SK-N-SH (cell line): ENCODE data around the gene ASCC3. TPM values are rescaled to one million over a fixed set of nuclear protein-coding genes. Genes with fewer than 3 reads are reported as not detected.

Source experiments
- CTCF ChIA-PET: fragments of 300-600, 350-600 bp; formaldehyde crosslinking; extraction: SDS; loops from one replicate; lab custom pipeline; 2021; lab: Yijun Ruan, JAX
- POLR2A ChIA-PET: fragments of 350-600 bp; sonication (Branson Sonifier 250); formaldehyde crosslinking; extraction: SDS; loops from one replicate; lab custom pipeline; 2020; ENCODE audit warnings: antibody characterized with exemption, inconsistent platforms; lab: Yijun Ruan, JAX
- DNase-seq: peaks from one replicate; pipeline ENCODE4 v3.0.0; 2012
- H2AFZ ChIP-seq: fragments of 200-600 bp; sonication (generic); 2 replicates; pipeline ENCODE4 v1.8.1; 2016; ENCODE audit warnings: antibody characterized with exemption, mild to moderate bottlenecking, low read depth
- H3F3A ChIP-seq: fragments of 200-600 bp; sonication (generic); replicated peaks from 2 replicates; pipeline ENCODE3; 2016; ENCODE audit warnings: antibody characterized with exemption, mild to moderate bottlenecking; ENCODE audit not compliant: insufficient read depth
- H3K27ac ChIP-seq, 2 experiments: fragments of 200-500 bp in 1 of 2; fragments of 200-600 bp in 1 of 2; sonication (Bioruptor generic) in 1 of 2; sonication (generic), shearing (Covaris generic) in 1 of 2; 2 replicates each; pipeline versions ENCODE4 v1.5.1 to v1.6.1; 2014 to 2016; ENCODE audit warnings: low read depth in 2 of 2, inconsistent platforms in 1 of 2, low read length in 1 of 2, mild to moderate bottlenecking in 1 of 2, mixed read lengths in 1 of 2
- H3K27me3 ChIP-seq: fragments of 200-600 bp; sonication (generic), shearing (Covaris generic); 2 replicates; pipeline ENCODE4 v1.6.1; 2016; ENCODE audit warnings: mixed run types; ENCODE audit not compliant: insufficient read depth
- H3K36me3 ChIP-seq, 2 experiments: fragments of 200-500 bp in 1 of 2; fragments of 200-600 bp in 1 of 2; sonication (Bioruptor generic) in 1 of 2; sonication (generic) in 1 of 2; replicated peaks in 1 of 2; 2 replicates each; pipeline versions ENCODE3 to v1.5.1; 2014 to 2016; ENCODE audit warnings: low read length in 1 of 2, mild to moderate bottlenecking in 1 of 2; ENCODE audit not compliant: insufficient read depth in 2 of 2, control insufficient read depth in 1 of 2
- H3K4me1 ChIP-seq, 2 experiments: fragments of 200-500 bp in 1 of 2; fragments of 200-600 bp in 1 of 2; sonication (Bioruptor generic) in 1 of 2; sonication (generic), shearing (Covaris generic) in 1 of 2; 2 replicates each; pipeline versions ENCODE4 v1.5.1 to v1.6.1; 2014 to 2016; ENCODE audit warnings: low read depth in 1 of 2, low read length in 1 of 2, mixed run types in 1 of 2; ENCODE audit not compliant: insufficient read depth in 2 of 2, control insufficient read depth in 1 of 2
- H3K4me2 ChIP-seq: fragments of 200-600 bp; sonication (generic), shearing (Covaris generic); 2 replicates; pipeline ENCODE4 v1.6.1; 2017; ENCODE audit warnings: mixed run types
- H3K4me3 ChIP-seq, 2 experiments: fragments of 200-500 bp in 1 of 2; fragments of 200-600 bp in 1 of 2; sonication (Bioruptor generic) in 1 of 2; sonication (generic), shearing (Covaris generic) in 1 of 2; 2 replicates each; pipeline versions ENCODE4 v1.5.1 to v1.8.1; 2014 to 2016; ENCODE audit warnings: low read depth in 2 of 2, inconsistent platforms in 1 of 2, low read length in 1 of 2, mild to moderate bottlenecking in 1 of 2, mixed read lengths in 1 of 2, moderate library complexity in 1 of 2
- H3K79me2 ChIP-seq: fragments of 200-600 bp; sonication (generic); 2 replicates; pipeline ENCODE4 v1.8.1; 2017; ENCODE audit warnings: mild to moderate bottlenecking; ENCODE audit not compliant: insufficient read depth
- H3K9ac ChIP-seq: fragments of 200-600 bp; sonication (generic); 2 replicates; pipeline ENCODE4 v1.6.1; 2017; ENCODE audit warnings: mixed run types
- H3K9me2 ChIP-seq: fragments of 200-600 bp; sonication (generic); 2 replicates; pipeline ENCODE4 v1.6.1; 2017; ENCODE audit warnings: mixed run types
- H3K9me3 ChIP-seq: fragments of 200-600 bp; sonication (generic); 2 replicates; pipeline ENCODE4 v1.6.1; 2017; ENCODE audit warnings: mixed run types, mild to moderate bottlenecking, moderate library complexity
- H4K20me1 ChIP-seq: fragments of 200-600 bp; sonication (generic); 2 replicates; pipeline ENCODE4 v1.6.1; 2017; ENCODE audit warnings: mild to moderate bottlenecking, mixed run types; ENCODE audit not compliant: insufficient read depth
- CHD2 ChIP-seq: fragments of 150-350 bp; IDR thresholded peaks from 2 replicates; pipeline ENCODE4 v1.6.1; 2018; ENCODE audit warnings: low read length; ENCODE audit not compliant: partially characterized antibody
- FOSL2 ChIP-seq: IDR thresholded peaks from 2 replicates; pipeline ENCODE4 v1.4.0; 2012; ENCODE audit warnings: low read depth, mild to moderate bottlenecking, moderate library complexity, borderline replicate concordance
- GABPA ChIP-seq: IDR thresholded peaks from 2 replicates; pipeline ENCODE4 v1.4.0; 2012; ENCODE audit warnings: low read depth, mild to moderate bottlenecking
- GATA2 ChIP-seq: sonication (generic); formaldehyde crosslinking; IDR thresholded peaks from 2 replicates; pipeline ENCODE4 v1.5.0; 2020; ENCODE audit warnings: mild to moderate bottlenecking, missing genetic modification reagents
- JUND ChIP-seq: IDR thresholded peaks from 2 replicates; pipeline ENCODE4 v1.4.0; 2012
- MEF2A ChIP-seq: IDR thresholded peaks from 2 replicates; pipeline ENCODE4 v1.4.0; 2012; ENCODE audit warnings: low read depth, borderline replicate concordance
- NRF1 ChIP-seq: IDR thresholded peaks from 2 replicates; pipeline ENCODE4 v1.6.1; 2012; ENCODE audit warnings: low read depth, mild to moderate bottlenecking, low read length
- PBX3 ChIP-seq: IDR thresholded peaks from 2 replicates; pipeline ENCODE4; 2012
- RAD21 ChIP-seq: IDR thresholded peaks from 2 replicates; pipeline ENCODE4 v1.6.1; 2012; ENCODE audit warnings: mild to moderate bottlenecking, low read length
- RFX5 ChIP-seq: IDR thresholded peaks from 2 replicates; pipeline ENCODE4 v1.6.1; 2012; ENCODE audit warnings: mild to moderate bottlenecking, improper control_type of control experiment, low read length
- RXRA ChIP-seq: IDR thresholded peaks from 2 replicates; pipeline ENCODE4 v1.4.0; 2012; ENCODE audit warnings: low read depth, mild to moderate bottlenecking, borderline replicate concordance
- SMC3 ChIP-seq: IDR thresholded peaks from 2 replicates; pipeline ENCODE4 v1.6.1; 2012; ENCODE audit warnings: low read depth, low read length, improper control_type of control experiment
- TCF12 ChIP-seq: IDR thresholded peaks from 2 replicates; pipeline ENCODE4 v1.4.0; 2012
- TEAD4 ChIP-seq: IDR thresholded peaks from 2 replicates; pipeline ENCODE4 v1.4.0; 2012; ENCODE audit warnings: mild to moderate bottlenecking, borderline replicate concordance; ENCODE audit not compliant: insufficient read depth
- YY1 ChIP-seq: IDR thresholded peaks from 2 replicates; pipeline ENCODE4 v1.4.0; 2012; ENCODE audit warnings: low read depth, mild to moderate bottlenecking
- ZBTB33 ChIP-seq: IDR thresholded peaks from 2 replicates; pipeline ENCODE4 v1.4.0; 2012; ENCODE audit warnings: low read depth, borderline replicate concordance
- WGBS: methylation state at CpG from one replicate; pipeline ENCODE4 v1.1.6; 2017; ENCODE audit warnings: low lambda C conversion rate; 5-methylcytosine and 5-hydroxymethylcytosine counted together
- polyA plus RNA-seq, 3 experiments: library from polyadenylated mRNA; depleted of rRNA; stranded (reverse); fragments of >200 nt; gene quantifications; 2 replicates each; pipeline ENCODE4 v1.2.3, GENCODE V29; 2012
- TF ChIP-seq, protein P1 (sequence below): fragments of 200-600 bp; sonication (generic); IDR thresholded peaks from 2 replicates; pipeline ENCODE4 v1.6.1; 2017; ENCODE audit warnings: antibody characterized with exemption, mild to moderate bottlenecking, moderate library complexity
- TF ChIP-seq, protein P2 (sequence below): IDR thresholded peaks from 2 replicates; pipeline ENCODE4 v1.4.0; 2012; ENCODE audit warnings: low read depth
- TF ChIP-seq, protein P3 (sequence below): fragments of 150-350 bp; IDR thresholded peaks from 2 replicates; pipeline ENCODE4 v1.6.1; 2016; ENCODE audit warnings: mild to moderate bottlenecking, low read depth, low read length

Gene ASCC3
- polyA plus RNA-seq, 1 of the 3 experiments (the other 2 are of a cell fraction), result 17.9 TPM

DNA sequence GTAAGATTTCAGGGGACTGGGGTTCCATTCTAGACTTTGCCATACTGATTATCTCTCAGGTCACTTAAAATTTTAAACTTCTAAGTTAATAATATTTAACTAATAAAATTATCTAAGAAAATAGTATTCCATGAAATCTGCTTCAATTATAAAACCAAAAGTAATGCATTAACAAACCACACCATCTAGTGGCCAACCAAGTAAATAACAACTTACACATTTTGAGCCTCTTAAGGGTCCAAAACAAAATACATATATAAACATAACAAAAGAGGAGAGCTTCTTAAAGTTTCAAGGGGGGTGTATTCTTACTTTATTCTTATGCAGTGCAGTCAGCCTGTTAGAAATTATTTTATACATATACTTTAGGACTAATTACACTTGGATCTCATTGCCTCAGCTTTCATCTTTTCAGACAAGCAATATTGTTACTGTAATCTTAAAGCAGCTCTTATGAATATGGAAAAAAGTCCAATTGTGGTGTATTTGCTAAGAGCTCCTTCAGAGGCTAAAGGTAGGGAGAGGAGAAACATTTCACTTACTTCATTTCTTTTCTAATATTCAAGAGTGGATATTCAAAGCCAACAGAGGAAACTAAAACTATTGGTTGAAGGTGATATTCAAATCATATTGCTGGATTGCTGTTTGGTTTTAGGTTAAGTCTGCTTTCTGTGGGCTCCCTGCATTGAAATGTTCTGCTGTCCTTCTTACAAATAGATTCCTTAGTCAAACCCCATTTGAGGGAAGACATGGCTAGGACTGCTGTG lies 216.7 kb downstream of the ASCC3 start:
- Histone ChIP-seq H2AFZ (no peak overlapping the region), H3K9me3 (no peaks in the 10 kb centered on the region), H3K4me3 (no peak overlapping the region), H3K27ac (peak overlapping the region in 1 of 2 experiments; percentile 5; a peak in 1 of 4 replicates), H3F3A (peaks cover 8% of the 10 kb centered on the region), H3K9ac (no peak overlapping the region), H3K4me1 (peaks cover 0 to 12% of the 10 kb centered on the region in 2 experiments; a peak in 1 of 4 replicates), H3K79me2 (no peaks in the 10 kb centered on the region), H3K27me3 (no peaks in the 10 kb centered on the region), H4K20me1 (no peaks in the 10 kb centered on the region), H3K9me2 (no peaks in the 10 kb centered on the region), H3K4me2 (no peak overlapping the region), H3K36me3 (peaks cover 3 to 7% of the 10 kb centered on the region in 2 experiments)
- no peak for DNase-seq
- TF ChIP-seq GABPA, result no peak
- TF ChIP-seq, protein P1, sequence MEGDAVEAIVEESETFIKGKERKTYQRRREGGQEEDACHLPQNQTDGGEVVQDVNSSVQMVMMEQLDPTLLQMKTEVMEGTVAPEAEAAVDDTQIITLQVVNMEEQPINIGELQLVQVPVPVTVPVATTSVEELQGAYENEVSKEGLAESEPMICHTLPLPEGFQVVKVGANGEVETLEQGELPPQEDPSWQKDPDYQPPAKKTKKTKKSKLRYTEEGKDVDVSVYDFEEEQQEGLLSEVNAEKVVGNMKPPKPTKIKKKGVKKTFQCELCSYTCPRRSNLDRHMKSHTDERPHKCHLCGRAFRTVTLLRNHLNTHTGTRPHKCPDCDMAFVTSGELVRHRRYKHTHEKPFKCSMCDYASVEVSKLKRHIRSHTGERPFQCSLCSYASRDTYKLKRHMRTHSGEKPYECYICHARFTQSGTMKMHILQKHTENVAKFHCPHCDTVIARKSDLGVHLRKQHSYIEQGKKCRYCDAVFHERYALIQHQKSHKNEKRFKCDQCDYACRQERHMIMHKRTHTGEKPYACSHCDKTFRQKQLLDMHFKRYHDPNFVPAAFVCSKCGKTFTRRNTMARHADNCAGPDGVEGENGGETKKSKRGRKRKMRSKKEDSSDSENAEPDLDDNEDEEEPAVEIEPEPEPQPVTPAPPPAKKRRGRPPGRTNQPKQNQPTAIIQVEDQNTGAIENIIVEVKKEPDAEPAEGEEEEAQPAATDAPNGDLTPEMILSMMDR, result peak; percentile 69
- TF ChIP-seq RAD21, result peak; percentile 69
- CTCF ChIA-PET, result interaction anchor here (0.7 to 2.2 kb wide), 32 partner anchors 8 to 797 kb away, joined by 3 to 22 read pairs (median 4); no protein-coding TSS in a partner anchor
- POLR2A ChIA-PET, result no interaction called here

GRCh38 chr6:100663219-100663863 lies 217.8 kb downstream of the ASCC3 start:
- H4K20me1 ChIP-seq, result no peaks in the 10 kb centered on the region
- no peak for DNase-seq
- H3F3A ChIP-seq, result peaks cover 14% of the 10 kb centered on the region
- TF ChIP-seq JUND, result peak; percentile 57
- TF ChIP-seq GABPA, result no peak
- no peak for TF ChIP-seq RAD21
- TF ChIP-seq MEF2A, result no peak
- no peak for TF ChIP-seq SMC3
- no peak for TF ChIP-seq YY1
- 0 out of 2 replicates have a peak, but pooled peaks have one; percentile 8 for TF ChIP-seq PBX3
- TF ChIP-seq RXRA, result no peak
- TF ChIP-seq RFX5, result no peak
- TF ChIP-seq, protein P2, sequence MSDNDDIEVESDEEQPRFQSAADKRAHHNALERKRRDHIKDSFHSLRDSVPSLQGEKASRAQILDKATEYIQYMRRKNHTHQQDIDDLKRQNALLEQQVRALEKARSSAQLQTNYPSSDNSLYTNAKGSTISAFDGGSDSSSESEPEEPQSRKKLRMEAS, result no peak
- no peak for TF ChIP-seq ZBTB33
- TF ChIP-seq TCF12, result no peak
- TF ChIP-seq TEAD4, result 0 out of 2 replicates have a peak, but pooled peaks have one; percentile 13
- no peak for TF ChIP-seq GATA2 (CRISPR knock-in tag)
- TF ChIP-seq, protein P3, sequence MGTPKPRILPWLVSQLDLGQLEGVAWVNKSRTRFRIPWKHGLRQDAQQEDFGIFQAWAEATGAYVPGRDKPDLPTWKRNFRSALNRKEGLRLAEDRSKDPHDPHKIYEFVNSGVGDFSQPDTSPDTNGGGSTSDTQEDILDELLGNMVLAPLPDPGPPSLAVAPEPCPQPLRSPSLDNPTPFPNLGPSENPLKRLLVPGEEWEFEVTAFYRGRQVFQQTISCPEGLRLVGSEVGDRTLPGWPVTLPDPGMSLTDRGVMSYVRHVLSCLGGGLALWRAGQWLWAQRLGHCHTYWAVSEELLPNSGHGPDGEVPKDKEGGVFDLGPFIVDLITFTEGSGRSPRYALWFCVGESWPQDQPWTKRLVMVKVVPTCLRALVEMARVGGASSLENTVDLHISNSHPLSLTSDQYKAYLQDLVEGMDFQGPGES, result no peak
- no peak for TF ChIP-seq NRF1
- no peak for TF ChIP-seq CHD2
- peak; percentile 58; the same call in 1 of the 2 replicates for TF ChIP-seq FOSL2
- TF ChIP-seq, all 33 proteins: peak for 4
- Histone ChIP-seq H3K4me1 (peaks cover 0 to 12% of the 10 kb centered on the region in 2 experiments; a peak in 1 of 4 replicates), H3K4me3 (no peak overlapping the region), H3K9me3 (no peaks in the 10 kb centered on the region), H2AFZ (0 out of 2 replicates have a peak overlapping the region, but pooled peaks have one; percentile 10), H3K9me2 (no peaks in the 10 kb centered on the region), H3K79me2 (no peaks in the 10 kb centered on the region), H3K27ac (peak overlapping the region in 1 of 2 experiments; percentile 52; a peak in 2 of 4 replicates), H3K27me3 (no peaks in the 10 kb centered on the region), H3K9ac (no peak overlapping the region), H3K36me3 (peaks cover 3 to 7% of the 10 kb centered on the region in 2 experiments), H3K4me2 (no peak overlapping the region)
- ChIA-PET POLR2A (no interaction called here), CTCF (interaction anchor here (0.7 to 2.2 kb wide), 31 partner anchors 9 to 796 kb away, joined by 3 to 22 read pairs (median 4); no protein-coding TSS in a partner anchor)
- WGBS, result 80% methylated on average over 5 of the region's 5 CpGs
